ENCODE data around the gene ITPR1.

Gene ITPR1

DNA sequence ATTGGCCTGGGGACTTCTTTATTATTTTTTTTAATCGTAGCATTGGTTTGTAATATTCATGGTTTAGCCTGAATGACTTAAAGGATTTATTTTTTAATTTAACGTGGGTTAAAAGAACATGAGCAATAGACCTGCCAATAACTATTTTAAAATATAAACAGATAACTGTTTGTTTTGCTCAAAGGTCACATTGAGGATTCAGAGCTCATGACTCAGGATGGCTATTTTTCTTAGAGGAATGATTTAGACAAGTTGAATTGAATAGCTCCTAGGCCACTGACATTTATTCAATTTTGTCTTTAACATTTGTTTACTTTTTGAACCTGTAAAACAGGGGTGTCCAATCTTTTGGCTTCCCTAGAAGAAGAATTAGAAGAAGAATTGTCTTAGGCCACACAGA, 68.5 kb downstream of the ITPR1 start:
- DNase-seq (ENCODE audit: low spot score): no peak
- in situ Hi-C loops (cut with MboI; ENCODE audit: low pct_unique_long_range_greater_than_20kb, low sequenced_read_pairs, unreplicated experiment): no loop called here
- TF ChIP-seq, protein P1, sequence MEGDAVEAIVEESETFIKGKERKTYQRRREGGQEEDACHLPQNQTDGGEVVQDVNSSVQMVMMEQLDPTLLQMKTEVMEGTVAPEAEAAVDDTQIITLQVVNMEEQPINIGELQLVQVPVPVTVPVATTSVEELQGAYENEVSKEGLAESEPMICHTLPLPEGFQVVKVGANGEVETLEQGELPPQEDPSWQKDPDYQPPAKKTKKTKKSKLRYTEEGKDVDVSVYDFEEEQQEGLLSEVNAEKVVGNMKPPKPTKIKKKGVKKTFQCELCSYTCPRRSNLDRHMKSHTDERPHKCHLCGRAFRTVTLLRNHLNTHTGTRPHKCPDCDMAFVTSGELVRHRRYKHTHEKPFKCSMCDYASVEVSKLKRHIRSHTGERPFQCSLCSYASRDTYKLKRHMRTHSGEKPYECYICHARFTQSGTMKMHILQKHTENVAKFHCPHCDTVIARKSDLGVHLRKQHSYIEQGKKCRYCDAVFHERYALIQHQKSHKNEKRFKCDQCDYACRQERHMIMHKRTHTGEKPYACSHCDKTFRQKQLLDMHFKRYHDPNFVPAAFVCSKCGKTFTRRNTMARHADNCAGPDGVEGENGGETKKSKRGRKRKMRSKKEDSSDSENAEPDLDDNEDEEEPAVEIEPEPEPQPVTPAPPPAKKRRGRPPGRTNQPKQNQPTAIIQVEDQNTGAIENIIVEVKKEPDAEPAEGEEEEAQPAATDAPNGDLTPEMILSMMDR (IDR thresholded peaks at IDR 0.05; ENCODE audit: extremely low read depth, insufficient read depth, missing control alignments): no peak

DNA sequence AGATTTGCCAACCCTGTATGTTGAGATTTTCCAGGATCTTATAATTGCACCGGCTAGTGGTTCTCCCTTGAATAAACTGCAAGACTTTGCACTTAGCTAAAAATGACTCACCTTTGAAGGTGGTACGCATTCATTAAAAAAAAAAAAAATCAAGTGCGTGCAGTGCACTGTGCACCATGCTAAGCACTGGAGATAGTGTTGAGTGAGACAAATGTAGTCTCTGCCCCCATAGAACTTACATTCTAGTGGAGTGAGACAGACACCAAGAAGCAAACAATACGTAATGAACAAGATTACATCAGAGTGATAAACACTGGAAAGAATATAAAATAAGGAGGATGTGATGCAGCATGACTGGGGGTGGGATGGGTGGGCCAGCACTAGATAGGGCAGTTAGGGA, 69.4 kb downstream of the ITPR1 start:
- DNase-seq (ENCODE audit: low spot score): no peak
- TF ChIP-seq, protein P1 (IDR thresholded peaks at IDR 0.05; ENCODE audit: extremely low read depth, insufficient read depth, missing control alignments): no peak
- in situ Hi-C loops (cut with MboI; ENCODE audit: low pct_unique_long_range_greater_than_20kb, low sequenced_read_pairs, unreplicated experiment): no loop called here

DNA sequence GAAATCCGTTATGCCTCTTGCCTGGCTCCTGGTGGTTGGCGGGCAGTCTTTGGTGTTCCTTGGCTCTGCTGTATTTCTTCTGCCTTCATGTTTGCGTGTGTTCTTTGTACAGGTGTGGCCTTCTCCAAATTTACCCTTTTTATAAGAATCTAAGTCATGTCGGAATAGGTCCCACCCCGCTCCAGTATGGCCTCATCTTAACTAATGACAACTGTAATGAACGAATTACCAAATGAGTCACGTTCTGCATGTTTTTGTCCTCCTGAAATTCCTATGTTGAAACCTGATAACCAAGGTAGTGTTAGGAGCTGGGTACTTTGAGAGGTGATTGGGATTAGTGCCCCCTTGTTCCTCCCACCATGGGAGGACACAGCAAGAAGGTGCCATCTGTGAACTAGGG, 71.1 kb downstream of the ITPR1 start:
- in situ Hi-C loops (cut with MboI; ENCODE audit: low pct_unique_long_range_greater_than_20kb, low sequenced_read_pairs, unreplicated experiment): no loop called here

DNA sequence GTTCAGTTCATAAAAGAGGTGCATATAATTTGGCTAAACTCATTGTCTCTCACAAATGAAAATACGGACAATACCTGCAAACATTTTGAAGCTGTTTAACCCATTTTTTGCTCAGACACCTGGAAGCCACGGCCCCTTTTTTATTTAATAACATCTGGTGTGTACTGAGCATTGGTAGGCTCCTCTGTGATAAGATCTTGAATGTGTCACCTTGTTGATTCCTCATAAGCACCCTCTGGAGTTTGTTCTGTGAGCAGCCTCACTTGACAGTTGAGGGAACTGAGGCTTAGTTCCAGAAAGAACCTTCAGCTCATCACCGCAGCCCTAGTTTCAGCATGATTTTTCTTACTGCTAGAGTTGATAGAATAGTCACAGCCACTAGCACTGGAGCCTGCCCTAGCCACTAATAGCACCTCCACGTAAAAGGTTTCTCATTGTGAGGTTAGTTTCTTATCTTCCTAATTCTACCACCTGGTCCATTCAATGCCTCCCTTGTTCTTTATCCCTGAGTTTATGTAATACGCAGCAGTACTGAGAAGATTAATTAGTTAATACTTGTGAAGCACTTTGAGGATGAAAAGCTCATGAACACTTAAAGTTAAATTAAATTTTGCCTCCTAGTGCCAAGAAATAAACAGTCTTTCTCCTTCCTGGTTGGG, 71.9 kb downstream of the ITPR1 start:
- in situ Hi-C loops (cut with MboI; ENCODE audit: low pct_unique_long_range_greater_than_20kb, low sequenced_read_pairs, unreplicated experiment): no loop called here
- DNase-seq (ENCODE audit: low spot score): no peak
- TF ChIP-seq, protein P1 (IDR thresholded peaks at IDR 0.05; ENCODE audit: extremely low read depth, insufficient read depth, missing control alignments): no peak

More for the DNA sequence above, 71.1 kb downstream of the ITPR1 start:
- DNase-seq (ENCODE audit: low spot score): no peak
- TF ChIP-seq, protein P1 (IDR thresholded peaks at IDR 0.05; ENCODE audit: extremely low read depth, insufficient read depth, missing control alignments): no peak

DNA sequence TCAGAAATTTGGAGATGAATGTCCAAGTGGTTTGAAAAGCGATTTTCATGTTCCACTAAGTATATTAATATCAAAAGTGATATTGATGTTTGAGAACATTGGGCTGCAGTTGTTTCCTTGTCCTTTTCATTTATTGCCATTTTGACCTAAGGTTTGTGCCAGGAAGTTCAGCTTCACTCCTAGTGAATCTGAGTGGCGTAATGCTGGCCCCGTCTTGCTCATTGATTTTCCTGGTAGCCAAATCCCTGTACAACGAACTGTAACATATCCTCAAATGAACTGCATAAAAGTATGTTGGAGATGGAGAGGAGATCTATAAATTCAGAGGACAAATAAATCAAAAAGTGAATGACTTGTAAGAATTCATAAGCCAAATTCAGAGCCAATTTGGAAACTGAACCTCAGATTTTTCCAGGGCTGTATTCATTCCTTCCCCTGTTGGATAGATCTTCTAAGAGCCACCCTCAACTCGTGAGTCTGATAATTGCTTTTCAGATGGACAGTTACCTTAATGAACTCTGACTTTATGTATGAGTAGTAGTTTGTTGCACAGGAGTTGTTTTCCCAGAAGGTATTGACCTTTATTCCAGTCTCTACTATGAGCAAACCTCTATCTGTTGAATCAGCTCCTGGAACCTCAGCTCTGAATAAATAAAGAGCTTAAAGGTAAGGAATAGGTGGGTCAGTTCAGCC, 72.8 kb downstream of the ITPR1 start:
- no peak for DNase-seq (ENCODE audit: low spot score)
- TF ChIP-seq, protein P1 (IDR thresholded peaks at IDR 0.05; ENCODE audit: extremely low read depth, insufficient read depth, missing control alignments): no peak
- in situ Hi-C loops (cut with MboI; ENCODE audit: low pct_unique_long_range_greater_than_20kb, low sequenced_read_pairs, unreplicated experiment): no loop called here

DNA sequence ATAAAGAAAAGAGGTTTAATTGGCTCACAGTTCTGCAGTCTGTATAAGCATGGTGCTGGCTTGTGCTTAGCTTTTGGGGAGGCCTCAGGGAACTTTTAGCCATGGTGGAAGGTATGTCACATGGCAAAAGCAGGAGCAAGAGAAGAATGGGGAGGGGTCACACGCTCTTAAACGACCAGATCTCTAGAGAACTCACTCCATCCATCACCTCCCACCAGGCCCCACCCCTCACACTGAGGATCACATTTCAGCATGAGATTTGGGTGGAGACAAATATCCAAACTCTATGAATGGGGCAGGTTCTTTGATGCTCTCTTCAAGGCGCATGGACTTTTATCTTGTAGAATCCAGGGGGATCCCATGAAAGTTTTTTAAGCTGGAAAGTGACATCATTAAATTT, 75.7 kb downstream of the ITPR1 start:
- in situ Hi-C loops (cut with MboI; ENCODE audit: low pct_unique_long_range_greater_than_20kb, low sequenced_read_pairs, unreplicated experiment): no loop called here
- TF ChIP-seq, protein P1 (IDR thresholded peaks at IDR 0.05; ENCODE audit: extremely low read depth, insufficient read depth, missing control alignments): no peak
- DNase-seq (ENCODE audit: low spot score): no peak
